CD4-positive, alpha-beta T cell treated with Interleukin-21 for 1 hour (primary cell): ENCODE measurements around the gene SLC19A1.
A peak's percentile ranks its signal among the peaks of the same experiment; 100 is the strongest.

Experiments used
- DNase-seq: peaks from one replicate; pipeline ENCODE4 v3.0.0-alpha.2; 2020

Gene SLC19A1

GRCh38 chr21:45488931-45489721, 53.1 kb downstream of the SLC19A1 start:
- no peak for DNase-seq

GRCh38 chr21:45487891-45488600, 54.2 kb downstream of the SLC19A1 start:
- DNase-seq = no peak

GRCh38 chr21:45487161-45487806, 55.0 kb downstream of the SLC19A1 start:
- no peak for DNase-seq

- DNase-seq = no peak
These were observed 55.6 kb downstream of the SLC19A1 start for GRCh38 chr21:45486443-45487160.

GRCh38 chr21:45485686-45486442, 56.4 kb downstream of the SLC19A1 start:
- DNase-seq = no peak

GRCh38 chr21:45484318-45484717, 57.9 kb downstream of the SLC19A1 start:
- no peak for DNase-seq

GRCh38 chr21:45482899-45483821, 59.1 kb downstream of the SLC19A1 start:
- peak; percentile 34 for DNase-seq

GRCh38 chr21:45481977-45482898, 60.0 kb downstream of the SLC19A1 start:
- no peak for DNase-seq

GRCh38 chr21:45481566-45481965, 60.7 kb downstream of the SLC19A1 start:
- no peak for DNase-seq

GRCh38 chr21:45480701-45481500, 61.3 kb downstream of the SLC19A1 start:
- no peak for DNase-seq

- peak; percentile 19 for DNase-seq
These were observed 62.3 kb downstream of the SLC19A1 start for GRCh38 chr21:45479691-45480675.

- DNase-seq = no peak
These were observed 63.2 kb downstream of the SLC19A1 start for GRCh38 chr21:45478816-45479669.

GRCh38 chr21:45478115-45478801, 64.0 kb downstream of the SLC19A1 start:
- DNase-seq = peak; percentile 85

- DNase-seq = no peak
These were observed 64.8 kb downstream of the SLC19A1 start for GRCh38 chr21:45477176-45478114.

GRCh38 chr21:45476582-45476981, 65.7 kb downstream of the SLC19A1 start:
- DNase-seq = no peak
